Right lung (tissue), 10 donors: Measurements from ENCODE around the gene ZIK1. TPM values are rescaled to one million over a fixed set of nuclear protein-coding genes. Genes with fewer than 3 reads are reported as not detected.

Experiments
- DNase-seq, 2 donors: peaks; one replicate each; pipeline ENCODE4 v3.0.0-alpha.2; 2013
- long read RNA-seq, 8 donors: transcript quantifications; one replicate each; lab custom pipeline, GENCODE V29; 2026
- polyA plus RNA-seq, 5 donors: library from polyadenylated mRNA; unstranded; fragments of 120-200 nt; gene quantifications; one replicate each; pipeline versions ENCODE4 v1.2.1 to v1.2.3, GENCODE V29; 2013; ENCODE audit warnings: inconsistent platforms in 1 of 5, low replicate concordance in 1 of 5; ENCODE audit not compliant: insufficient read length in 5 of 5, insufficient read depth in 1 of 5

ZIK1 gene
- 10 to 100 TPM; 11.4 to 23.8 (median 17.6) TPM for polyA plus RNA-seq
- long read RNA-seq, donor 1, full-length matches to known transcripts = 5 of 5 reads
- long read RNA-seq, donor 1, partial matches to known transcripts = 0 of 5 reads
- long read RNA-seq, donor 1, other reads (novel, unspliced or antisense) = 0 of 5 reads
- long read RNA-seq, donor 2, partial matches to known transcripts = 0 of 1 reads
- long read RNA-seq, donor 2, other reads (novel, unspliced or antisense) = 0 of 1 reads
- long read RNA-seq, donor 3, full-length matches to known transcripts = 1 of 1 reads
- long read RNA-seq, donor 3, partial matches to known transcripts = 0 of 1 reads
- long read RNA-seq, donor 3, other reads (novel, unspliced or antisense) = 0 of 1 reads
- long read RNA-seq, donor 4, full-length matches to known transcripts = 2 of 2 reads
- long read RNA-seq, donor 4, partial matches to known transcripts = 0 of 2 reads
- long read RNA-seq, donor 4, other reads (novel, unspliced or antisense) = 0 of 2 reads
- long read RNA-seq, donor 5, full-length matches to known transcripts = 4 of 4 reads
- long read RNA-seq, donor 5, partial matches to known transcripts = 0 of 4 reads
- long read RNA-seq, donor 5, other reads (novel, unspliced or antisense) = 0 of 4 reads
- long read RNA-seq, donor 6, full-length matches to known transcripts = 2 of 29 reads
- long read RNA-seq, donor 6, partial matches to known transcripts = 27 of 29 reads
- long read RNA-seq, donor 6, other reads (novel, unspliced or antisense) = 0 of 29 reads
- long read RNA-seq, donor 7, full-length matches to known transcripts = 3 of 3 reads
- long read RNA-seq, donor 7, partial matches to known transcripts = 0 of 3 reads
- long read RNA-seq, donor 7, other reads (novel, unspliced or antisense) = 0 of 3 reads
- long read RNA-seq, donor 8 = 0 reads

GRCh38 chr19:57583521-57584416, at the start of gene ZIK1:
Gene ZIK1, plus strand, starts transcription at chr19:57584145. Its CDS starts 212 bp downstream, at chr19:57584357.
- DNase-seq = peak; percentile 91 to 95

GRCh38 chr19:57537953-57538547, 45.9 kb upstream of the ZIK1 start:
- DNase-seq = no peak

- DNase-seq = no peak
Measured at GRCh38 chr19:57546513-57546912, 37.4 kb upstream of the ZIK1 start.

DNA sequence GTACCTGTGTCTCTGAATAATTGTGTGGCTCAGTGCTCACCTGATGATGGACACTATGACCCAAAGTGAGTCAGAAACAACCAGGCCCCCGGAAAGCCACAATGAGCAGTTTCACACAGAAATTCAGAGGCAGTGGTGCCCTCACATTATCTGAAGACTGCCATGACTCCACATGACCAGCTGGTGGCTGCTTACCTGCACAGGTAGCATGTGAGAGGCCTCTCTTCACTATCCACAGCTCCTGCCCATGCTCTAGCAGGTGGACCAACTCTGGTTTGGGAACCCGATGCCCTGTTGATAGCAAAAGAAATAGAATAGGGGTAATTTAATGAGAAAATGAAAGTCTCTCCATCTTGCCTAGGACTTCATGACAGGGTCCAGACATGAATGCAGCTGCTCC, 31.5 kb upstream of the ZIK1 start:
- DNase-seq = no peak

GRCh38 chr19:57557659-57558058, 26.3 kb upstream of the ZIK1 start:
- no peak for DNase-seq

DNA sequence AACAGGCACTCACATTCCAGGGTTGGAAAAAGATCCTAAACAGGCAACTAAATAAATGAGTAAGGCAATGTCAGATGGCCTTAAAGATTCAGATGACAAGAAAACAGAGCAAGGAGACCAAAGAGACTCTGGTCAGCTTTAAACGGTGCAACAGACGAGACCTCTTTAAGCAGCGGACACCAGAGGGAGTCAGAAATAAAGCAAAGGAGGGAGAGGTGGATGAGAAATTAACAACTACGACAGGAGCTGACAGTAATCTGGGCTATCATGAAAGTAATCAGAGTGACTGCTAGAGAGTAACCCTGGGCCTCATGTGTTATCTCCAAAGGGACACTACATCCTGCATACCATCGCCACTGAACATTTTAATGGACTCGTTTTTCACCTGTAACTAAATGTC, 25.4 kb upstream of the ZIK1 start:
- no peak for DNase-seq

DNA sequence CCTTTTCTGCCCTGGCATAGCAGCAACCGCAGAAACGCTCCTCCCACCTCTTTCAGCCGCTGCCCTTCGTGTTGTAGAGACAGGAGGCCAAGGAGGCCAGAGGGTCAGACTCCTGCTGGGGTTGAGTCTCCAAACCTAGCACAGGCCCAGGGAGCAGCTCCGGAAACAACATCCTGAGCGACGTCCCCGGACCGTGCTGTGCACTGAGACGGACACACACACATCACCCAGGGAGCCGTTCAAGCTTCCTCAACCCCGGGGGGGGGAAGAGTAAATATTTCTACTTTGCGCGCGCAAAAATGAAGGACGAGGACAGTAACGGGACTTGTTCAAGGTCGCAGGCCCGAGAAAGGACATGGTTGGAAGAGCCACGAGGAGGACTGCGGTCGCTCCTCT, 24.9 kb upstream of the ZIK1 start:
- DNase-seq = peak in 1 of 2 donors; percentile 9

DNA sequence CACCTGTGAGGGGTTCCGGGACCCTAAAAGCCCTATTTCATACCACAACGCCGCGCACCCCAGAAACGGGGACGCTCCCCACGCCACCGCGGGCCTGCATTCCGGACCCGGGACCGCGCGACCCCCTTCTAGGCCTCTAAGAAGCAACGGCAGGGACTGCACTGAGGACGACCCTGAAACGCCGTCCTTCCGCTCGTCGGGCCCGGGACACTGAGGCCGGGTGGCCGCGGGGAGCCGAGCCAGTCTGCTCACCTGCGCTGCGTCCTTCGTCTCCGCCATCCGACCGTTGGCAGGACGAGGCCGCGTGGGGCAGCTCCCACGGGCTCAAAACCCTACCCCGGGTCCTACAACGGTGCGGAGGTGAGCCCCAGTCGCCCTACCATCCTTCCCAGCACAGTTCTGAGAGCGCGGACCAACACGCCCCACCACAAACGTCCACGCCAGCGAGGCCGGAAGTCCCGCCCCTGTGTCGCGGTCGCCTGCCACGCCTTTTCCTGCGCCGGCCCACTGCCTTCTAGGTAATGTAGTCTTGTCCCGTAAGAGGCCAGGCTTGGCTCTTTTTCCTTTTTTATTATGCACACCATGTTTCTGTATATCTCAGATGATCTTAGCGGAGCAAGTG, 24.4 kb upstream of the ZIK1 start, which contains the start of gene ZNF550:
TSS of gene ZNF550 (minus strand) at position 460 of the 622 bp plus-strand sequence. CDS start at position 279, 181 bp downstream.
- peak; percentile 85 to 88 for DNase-seq

DNA sequence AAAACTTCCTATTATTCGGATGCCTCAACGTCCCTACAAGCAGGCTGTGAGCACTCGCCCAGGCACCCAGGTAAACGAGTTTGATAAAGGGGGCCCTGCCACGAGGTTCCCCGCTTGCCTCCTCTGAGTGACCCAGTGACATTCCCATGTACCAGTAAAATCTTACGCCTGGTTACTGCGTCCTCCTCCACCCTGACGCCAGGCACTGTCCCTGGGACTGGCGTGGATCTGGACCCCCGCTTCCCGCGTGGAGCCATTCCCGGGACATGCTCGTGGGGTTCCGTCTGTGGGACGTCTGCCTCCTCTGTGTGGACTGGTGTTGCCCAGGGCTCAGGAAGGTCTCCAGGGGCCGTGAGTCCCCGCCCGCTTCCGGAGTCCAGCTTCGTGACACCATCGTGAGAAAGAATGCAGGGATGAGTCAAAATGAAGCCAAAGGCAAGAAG, 23.9 kb upstream of the ZIK1 start:
- peak in 1 of 2 donors; percentile 11 for DNase-seq

- DNase-seq = no peak
Measured at GRCh38 chr19:57563547-57563946, 20.4 kb upstream of the ZIK1 start.

- DNase-seq = no peak
Measured at GRCh38 chr19:57566396-57567265, 17.3 kb upstream of the ZIK1 start.

DNA sequence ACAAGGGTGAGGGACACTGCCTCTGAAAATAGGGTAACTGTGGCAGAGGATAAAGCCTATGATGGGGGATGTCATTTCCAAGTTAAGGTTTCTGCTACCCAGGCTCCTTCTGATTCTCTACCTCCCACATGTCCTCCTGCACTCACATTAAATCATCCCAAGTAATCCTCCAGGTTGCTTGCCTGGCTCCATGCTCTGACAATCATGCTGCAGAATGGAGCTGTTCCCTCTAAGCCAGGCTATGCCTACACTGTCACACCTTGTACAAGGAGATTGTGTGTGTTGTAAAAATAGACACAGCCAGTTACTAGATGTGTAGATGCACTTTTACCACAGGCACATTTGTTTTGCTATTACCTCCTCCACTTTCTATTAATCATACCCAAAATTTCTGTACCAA, 13.2 kb upstream of the ZIK1 start:
- no peak for DNase-seq

DNA sequence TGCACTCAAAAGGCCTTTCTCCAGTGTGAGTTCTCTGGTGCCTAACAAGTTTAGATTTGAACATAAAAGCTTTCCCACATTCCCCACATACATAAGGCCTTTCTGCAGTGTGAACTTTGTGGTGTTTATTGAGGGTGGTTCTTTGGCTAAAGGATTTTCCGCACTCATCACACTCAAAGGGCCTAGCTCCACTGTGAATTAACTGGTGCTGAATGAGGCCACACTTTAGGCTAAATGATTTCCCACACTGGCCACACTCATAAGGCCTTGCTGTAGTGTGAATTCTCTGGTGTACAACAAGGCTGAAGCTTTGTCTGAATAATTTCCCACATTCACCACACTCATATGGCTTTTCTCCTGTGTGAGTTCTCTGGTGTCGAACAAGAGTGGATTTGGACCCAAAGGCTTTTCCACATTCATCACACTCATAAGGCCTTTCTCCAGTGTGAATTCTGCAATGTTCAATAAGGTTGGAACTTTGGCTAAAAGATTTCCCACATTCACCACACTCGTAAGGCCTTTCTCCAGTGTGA, 11.5 kb upstream of the ZIK1 start:
- DNase-seq = no peak

- DNase-seq = no peak
Measured at GRCh38 chr19:57576661-57577060, 7.3 kb upstream of the ZIK1 start.

DNA sequence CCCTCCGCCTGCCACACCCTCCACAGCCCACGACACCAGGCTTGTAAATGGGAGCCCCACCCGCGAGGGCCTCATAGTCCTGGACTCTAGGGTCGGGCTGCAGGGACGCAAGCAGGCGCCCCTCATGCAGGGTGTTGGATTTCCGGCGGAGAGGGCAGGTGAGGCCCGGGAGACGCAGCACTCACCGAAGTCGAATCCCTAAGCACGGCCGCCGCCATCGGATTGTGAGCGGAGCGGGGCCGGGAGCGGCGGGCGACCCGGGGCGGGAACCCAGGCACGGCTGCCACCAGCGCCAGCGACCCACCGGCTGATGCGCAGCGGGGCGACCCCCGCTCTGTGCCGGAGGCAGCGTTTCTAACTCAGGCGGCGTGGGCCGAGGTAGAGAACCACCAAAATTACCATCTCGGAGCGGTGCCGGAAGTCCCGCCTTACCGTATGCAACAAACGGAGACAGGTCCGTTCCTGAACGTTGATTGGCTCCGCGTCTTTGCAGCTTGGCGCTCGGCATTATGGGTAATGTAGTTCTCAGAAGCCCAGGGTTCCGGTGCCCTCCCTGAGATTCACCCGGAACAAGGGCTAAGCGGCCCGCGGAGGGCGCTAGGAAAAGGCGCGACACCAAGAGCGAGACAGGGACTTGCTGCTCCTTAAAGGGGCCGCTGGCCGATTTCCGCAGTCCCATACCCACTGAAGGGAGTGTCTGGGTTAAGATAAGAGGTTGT, 5.3 kb upstream of the ZIK1 start, which contains the start of gene ZNF416:
TSS of gene ZNF416 (minus strand) at position 425 of the 719 bp plus-strand sequence. CDS start at position 218, 207 bp downstream.
- peak; percentile 96 to 98 for DNase-seq

GRCh38 chr19:57583104-57583520, 833 bp upstream of the ZIK1 start:
- DNase-seq = peak in 1 of 2 donors; percentile 4

- DNase-seq = no peak
Measured at GRCh38 chr19:57587529-57587928, 3.6 kb downstream of the ZIK1 start.

DNA sequence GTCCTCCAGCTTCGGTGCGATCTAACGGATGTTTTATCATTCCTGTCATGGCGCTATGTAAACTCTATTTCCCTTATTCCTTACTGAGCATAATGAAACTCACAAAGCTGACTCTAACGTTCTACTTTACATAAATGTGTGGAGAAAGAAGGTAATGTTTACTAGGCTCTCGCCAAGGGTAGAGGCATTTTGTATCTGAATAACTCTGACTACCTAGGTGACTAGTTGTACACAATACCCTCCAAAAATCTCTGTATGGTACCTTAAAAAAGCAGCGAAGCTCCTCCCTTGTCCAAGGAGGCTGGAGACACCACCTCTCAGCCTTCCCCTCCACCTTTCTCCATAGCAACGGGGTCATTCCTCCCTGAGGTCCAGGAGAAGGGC, 15.4 kb downstream of the ZIK1 start:
- no peak for DNase-seq
